ENCODE data around the gene PFDN1.

- no peak for TF ChIP-seq CTCF (conservative IDR thresholded peaks at IDR 0.05)
- TF ChIP-seq EZH2 (IDR thresholded peaks at IDR 0.05; ENCODE audit: low read depth), result no peak
Observed at GRCh38 chr5:140232731-140233130, 70.2 kb downstream of the PFDN1 start.
